NCI-H1436 treated with DMSO at 0.1 percent for 48 hours (cell line): Measurements from ENCODE around the gene MTF1.
"Not testable (repeated sequence)": the region's sequence is repeated elsewhere in the genome, so short reads cannot be mapped to it uniquely, and the experiment has no call there.

Experiments
- DNase-seq: peaks from one replicate; lab custom pipeline; 2025; lab: John Stamatoyannopoulos, UW

Gene MTF1

GRCh38 chr1:37859507-37860345 lies at the start of gene MTF1:
Gene MTF1, minus strand, starts transcription at chr1:37859592. Its CDS starts 1,934 bp downstream, at chr1:37857658.
- peak; percentile 82 for DNase-seq

- DNase-seq, result not testable (repeated sequence)
Observed at GRCh38 chr1:37908531-37908930, 49.1 kb upstream of the MTF1 start.

- DNase-seq, result not testable (repeated sequence)
Observed at GRCh38 chr1:37907416-37908125, 48.2 kb upstream of the MTF1 start.

- not testable (repeated sequence) for DNase-seq
Observed at GRCh38 chr1:37906591-37906990, 47.2 kb upstream of the MTF1 start.

GRCh38 chr1:37905727-37906126 lies 46.3 kb upstream of the MTF1 start:
- DNase-seq, result no peak

GRCh38 chr1:37903921-37904320 lies 44.5 kb upstream of the MTF1 start:
- DNase-seq, result not testable (repeated sequence)

GRCh38 chr1:37902983-37903382 lies 43.6 kb upstream of the MTF1 start:
- no peak for DNase-seq

- no peak for DNase-seq
Observed at GRCh38 chr1:37901893-37902225, 42.5 kb upstream of the MTF1 start.

GRCh38 chr1:37901191-37901892 lies 42.0 kb upstream of the MTF1 start:
- no peak for DNase-seq

- DNase-seq, result not testable (repeated sequence)
Observed at GRCh38 chr1:37897563-37897962, 38.2 kb upstream of the MTF1 start.

GRCh38 chr1:37893673-37894072 lies 34.3 kb upstream of the MTF1 start:
- DNase-seq, result no peak

- no peak for DNase-seq
Observed at GRCh38 chr1:37892151-37893047, 33.0 kb upstream of the MTF1 start.

GRCh38 chr1:37890378-37891014 lies 31.1 kb upstream of the MTF1 start:
- DNase-seq, result peak; percentile 2

- DNase-seq, result no peak
Observed at GRCh38 chr1:37888022-37888700, 28.8 kb upstream of the MTF1 start.

GRCh38 chr1:37884145-37884544 lies 24.8 kb upstream of the MTF1 start:
- DNase-seq, result no peak

- no peak for DNase-seq
Observed at GRCh38 chr1:37883671-37884070, 24.3 kb upstream of the MTF1 start.

- DNase-seq, result no peak
Observed at GRCh38 chr1:37879865-37880264, 20.5 kb upstream of the MTF1 start.

- no peak for DNase-seq
Observed at GRCh38 chr1:37878071-37878470, 18.7 kb upstream of the MTF1 start.

- no peak for DNase-seq
Observed at GRCh38 chr1:37875833-37876232, 16.4 kb upstream of the MTF1 start.

GRCh38 chr1:37872692-37873091 lies 13.3 kb upstream of the MTF1 start:
- no peak for DNase-seq

- no peak for DNase-seq
Observed at GRCh38 chr1:37868466-37868865, 9.1 kb upstream of the MTF1 start.
